GM18907 (cell line): Measurements from ENCODE around the gene WIZ.
"Not testable (repeated sequence)": the region's sequence is repeated elsewhere in the genome, so short reads cannot be mapped to it uniquely, and the experiment has no call there.

Experiments used
- ATAC-seq: cut with Tn5 transposase; IDR thresholded peaks from one replicate; pipeline ENCODE4 v1.9.1; 2021; ENCODE audit warnings: mild to moderate bottlenecking, moderate library complexity; ENCODE audit not compliant: unreplicated experiment

Gene WIZ

DNA sequence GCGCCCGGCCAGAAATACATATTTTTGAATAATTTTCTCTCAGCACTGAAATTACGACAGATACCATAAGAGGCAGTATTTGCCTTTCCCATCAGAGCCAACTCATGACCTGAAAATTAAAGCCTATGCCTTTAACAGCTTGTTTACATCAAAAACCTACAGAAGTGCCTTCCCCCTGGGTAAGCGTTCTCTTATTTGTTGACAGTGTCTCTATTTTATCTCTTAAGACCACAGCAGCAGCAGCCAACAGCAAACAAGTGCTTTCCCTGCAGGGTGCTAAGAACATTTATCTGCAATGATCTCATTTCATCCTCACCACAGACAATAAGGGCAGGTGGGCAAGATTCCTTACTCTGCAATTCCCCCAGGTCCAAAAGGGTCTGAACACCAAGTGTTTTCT is 36.9 kb downstream of the WIZ start:
- no peak for ATAC-seq

- ATAC-seq: not testable (repeated sequence)
Measured at GRCh38 chr19:15411351-15411750, 38.4 kb downstream of the WIZ start.

DNA sequence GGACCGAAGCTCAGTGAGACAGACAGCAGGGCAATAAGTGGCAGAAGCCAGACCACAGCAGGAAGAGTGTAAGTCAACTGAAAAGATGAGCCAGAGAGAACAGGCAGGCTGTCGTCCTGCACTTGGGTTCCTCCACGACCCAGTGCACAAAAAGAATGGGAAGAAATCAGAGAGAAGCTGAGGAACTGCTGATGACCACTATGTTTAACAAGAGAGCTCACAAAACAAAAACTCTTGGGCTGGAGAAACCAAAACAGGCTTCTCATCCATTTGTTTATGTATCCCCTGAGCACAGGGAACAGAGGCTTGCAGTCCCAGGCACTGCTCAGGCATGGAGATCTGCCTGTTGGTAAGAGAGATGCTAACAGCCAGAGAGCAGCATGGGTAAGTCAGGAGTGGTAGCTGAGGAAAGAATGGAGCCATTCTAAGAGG is 45.0 kb downstream of the WIZ start:
- ATAC-seq: no peak

- ATAC-seq: no peak
Measured at GRCh38 chr19:15404097-15404779, 45.5 kb downstream of the WIZ start.

GRCh38 chr19:15403151-15403531 is 46.6 kb downstream of the WIZ start:
- no peak for ATAC-seq

DNA sequence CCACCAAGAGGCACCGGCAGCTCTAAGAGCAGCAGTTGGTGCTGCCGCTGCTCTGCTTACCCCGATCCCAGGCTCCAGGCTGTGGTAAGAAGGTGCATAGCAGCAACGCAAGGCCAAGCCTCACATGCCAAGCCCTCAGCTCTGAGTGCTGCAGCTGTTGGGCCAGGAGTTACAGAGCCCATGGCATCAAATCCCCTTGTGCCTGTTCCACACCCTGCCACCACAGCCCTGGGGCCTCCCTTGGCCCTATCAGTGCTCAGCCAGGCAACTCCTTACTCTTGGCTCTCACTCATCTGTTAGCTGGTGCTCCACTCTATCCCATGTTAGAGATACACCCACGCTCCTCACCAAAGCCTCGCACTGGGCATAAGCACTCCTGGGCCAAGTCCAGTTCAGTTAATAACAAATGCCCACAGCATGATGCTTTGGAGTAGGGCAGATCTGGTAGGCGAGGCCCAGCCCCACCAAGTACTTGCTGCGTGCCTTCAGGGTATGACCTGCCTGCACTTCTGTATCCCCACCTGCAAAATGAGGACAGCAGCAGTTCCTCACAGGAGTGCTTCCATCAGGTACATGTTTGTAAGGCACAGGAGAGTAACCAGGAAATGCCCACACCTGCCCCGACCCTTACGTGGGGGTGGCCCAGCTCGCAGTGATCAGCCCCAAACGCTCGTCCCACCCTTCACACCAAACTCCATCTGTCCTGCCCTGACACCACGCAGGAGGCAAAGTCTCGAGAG is 47.2 kb downstream of the WIZ start:
- ATAC-seq: no peak

DNA sequence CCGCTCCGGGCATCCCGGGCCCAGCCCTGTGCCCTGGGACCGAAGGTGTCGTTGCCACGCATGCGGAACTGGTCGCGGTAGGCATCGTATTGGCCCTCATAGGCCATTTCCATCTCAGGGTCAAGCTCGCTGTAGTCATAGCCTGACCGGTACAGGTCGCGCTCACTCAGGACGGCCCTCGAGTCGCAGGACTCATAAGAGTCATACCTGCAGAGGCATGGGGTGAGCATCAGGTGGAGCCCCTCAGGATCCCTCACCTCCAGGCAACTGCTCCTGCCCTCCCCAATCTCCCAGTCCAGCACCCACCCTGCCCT is 48.4 kb downstream of the WIZ start:
- ATAC-seq: no peak

DNA sequence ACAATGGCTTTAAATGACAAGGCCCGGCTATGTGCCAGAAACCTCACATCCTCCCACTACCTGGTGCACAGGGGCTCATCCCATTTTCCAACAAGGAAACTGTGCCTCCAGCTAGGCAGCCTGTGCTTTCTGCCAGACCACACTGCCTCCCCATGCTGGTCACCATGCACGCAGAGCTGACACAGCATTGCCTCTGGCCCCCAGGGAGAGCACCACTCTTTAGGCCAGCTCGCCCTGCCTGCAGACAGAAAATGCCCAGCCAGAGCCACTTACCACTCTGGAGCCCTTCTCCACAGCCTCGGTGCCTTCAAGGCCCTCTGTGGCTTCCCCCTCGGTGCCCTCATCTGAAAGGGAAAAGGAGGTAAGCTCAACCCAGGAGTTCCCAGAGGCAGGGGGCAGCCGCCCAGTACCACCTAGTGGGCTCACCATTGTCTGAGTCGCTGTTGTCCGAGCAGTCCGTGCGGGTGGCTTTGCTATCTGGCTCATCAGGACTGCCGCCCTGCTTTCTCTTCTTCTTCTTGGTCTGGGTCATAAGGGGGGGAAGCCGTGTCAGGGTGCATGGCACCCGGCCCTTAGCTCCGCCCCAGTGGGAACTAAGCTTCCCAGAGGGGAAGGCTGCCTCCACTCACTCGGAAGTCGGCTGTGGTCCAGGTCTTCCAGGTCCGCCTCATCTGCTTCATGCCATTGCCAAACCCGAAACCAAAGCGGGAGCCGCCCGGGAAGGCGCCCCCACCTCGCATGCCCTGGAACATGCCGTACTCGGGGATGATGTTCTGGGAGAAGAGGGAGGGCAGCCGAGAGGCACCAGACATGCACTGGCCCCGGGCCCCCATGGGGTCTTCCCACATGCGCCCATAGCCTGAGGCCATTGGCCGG is 49.0 kb downstream of the WIZ start:
- no peak for ATAC-seq

GRCh38 chr19:15399635-15400034 is 50.1 kb downstream of the WIZ start:
- no peak for ATAC-seq

- no peak for ATAC-seq
Measured at GRCh38 chr19:15399234-15399515, 50.6 kb downstream of the WIZ start.

- no peak for ATAC-seq
Measured at GRCh38 chr19:15398501-15399233, 51.1 kb downstream of the WIZ start.

DNA sequence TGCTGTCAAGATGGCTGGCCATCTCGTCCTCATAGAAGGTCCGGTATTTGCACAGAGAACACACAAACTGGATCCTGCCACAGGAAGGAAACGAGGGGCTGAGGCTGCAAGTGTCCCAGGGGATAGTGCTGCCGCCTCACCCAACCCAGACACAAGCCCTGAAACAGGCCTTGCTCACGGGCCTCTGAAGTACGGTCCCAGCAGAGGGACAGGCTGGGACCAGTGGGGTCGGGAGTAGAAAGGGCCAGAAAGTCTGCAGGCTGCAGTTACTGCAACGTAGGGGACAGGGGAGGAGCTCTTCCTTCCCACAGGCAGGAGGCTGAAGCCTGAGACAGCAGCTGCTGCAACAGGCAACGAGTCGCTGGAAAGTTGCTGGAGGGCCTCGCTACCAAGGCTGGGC is 52.0 kb downstream of the WIZ start:
- ATAC-seq: no peak

DNA sequence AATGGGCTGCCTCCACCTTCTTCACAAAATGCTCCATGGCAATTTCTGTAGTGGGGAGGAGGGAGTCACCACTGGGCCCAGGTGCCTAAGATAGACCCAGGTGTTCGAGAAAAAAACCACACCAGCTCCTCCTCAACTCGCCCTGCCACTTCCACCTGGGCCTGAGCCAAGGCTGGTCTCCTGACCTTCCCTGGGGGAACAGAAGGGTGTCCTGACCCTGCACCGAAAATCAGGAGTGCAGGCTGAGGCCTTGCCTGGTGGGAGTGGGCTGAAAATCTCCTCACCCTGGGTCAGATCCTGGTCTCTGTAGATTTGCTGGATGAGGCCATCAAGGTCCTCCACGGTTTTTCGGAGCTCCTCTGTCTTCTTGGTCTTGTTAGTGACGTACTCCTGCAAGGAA is 52.5 kb downstream of the WIZ start:
- no peak for ATAC-seq

- no peak for ATAC-seq
Measured at GRCh38 chr19:15396436-15396835, 53.3 kb downstream of the WIZ start.

- ATAC-seq: not testable (repeated sequence)
Measured at GRCh38 chr19:15395251-15395650, 54.5 kb downstream of the WIZ start.

GRCh38 chr19:15394426-15394825 is 55.3 kb downstream of the WIZ start:
- no peak for ATAC-seq

DNA sequence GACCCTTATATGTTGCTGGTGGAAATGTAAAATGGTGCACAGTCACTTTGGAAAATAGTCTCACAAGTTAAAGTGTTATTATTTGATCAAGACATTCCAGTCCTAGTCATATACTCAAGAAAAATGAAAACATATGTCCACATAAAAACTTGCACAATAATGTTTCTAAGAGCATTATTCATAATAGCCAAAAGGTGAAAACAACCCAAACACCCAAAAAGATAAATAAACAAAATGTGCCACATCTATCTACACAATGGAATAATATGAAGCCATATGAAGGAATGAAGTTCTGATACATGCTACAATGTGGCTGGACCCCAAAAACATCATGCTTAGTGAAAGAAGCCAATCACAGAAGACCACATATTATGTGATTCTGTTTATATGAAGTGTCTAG is 55.8 kb downstream of the WIZ start:
- ATAC-seq: no peak

GRCh38 chr19:15390814-15391213 is 58.9 kb downstream of the WIZ start:
- ATAC-seq: no peak

DNA sequence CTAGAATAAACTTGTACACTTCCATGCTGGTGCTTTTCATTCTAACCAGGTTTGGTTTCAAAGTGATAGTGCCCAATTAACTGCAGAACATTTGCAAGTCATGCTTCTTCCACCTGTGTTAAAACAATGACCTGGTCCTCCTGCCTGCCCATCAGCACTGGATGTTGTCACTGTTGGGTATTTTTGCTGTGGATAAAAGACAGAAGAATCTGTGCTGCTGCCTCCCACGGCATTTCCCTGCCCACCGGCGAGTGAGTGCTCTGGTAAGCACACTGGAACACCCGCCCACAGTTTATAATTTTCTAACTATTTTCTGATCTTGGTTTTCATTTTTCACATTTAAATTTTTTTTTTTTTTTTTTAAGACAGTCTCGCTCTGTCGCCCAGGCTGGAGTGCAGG is 67.9 kb downstream of the WIZ start:
- ATAC-seq: no peak

- no peak for ATAC-seq
Measured at GRCh38 chr19:15381429-15381828, 68.3 kb downstream of the WIZ start.

DNA sequence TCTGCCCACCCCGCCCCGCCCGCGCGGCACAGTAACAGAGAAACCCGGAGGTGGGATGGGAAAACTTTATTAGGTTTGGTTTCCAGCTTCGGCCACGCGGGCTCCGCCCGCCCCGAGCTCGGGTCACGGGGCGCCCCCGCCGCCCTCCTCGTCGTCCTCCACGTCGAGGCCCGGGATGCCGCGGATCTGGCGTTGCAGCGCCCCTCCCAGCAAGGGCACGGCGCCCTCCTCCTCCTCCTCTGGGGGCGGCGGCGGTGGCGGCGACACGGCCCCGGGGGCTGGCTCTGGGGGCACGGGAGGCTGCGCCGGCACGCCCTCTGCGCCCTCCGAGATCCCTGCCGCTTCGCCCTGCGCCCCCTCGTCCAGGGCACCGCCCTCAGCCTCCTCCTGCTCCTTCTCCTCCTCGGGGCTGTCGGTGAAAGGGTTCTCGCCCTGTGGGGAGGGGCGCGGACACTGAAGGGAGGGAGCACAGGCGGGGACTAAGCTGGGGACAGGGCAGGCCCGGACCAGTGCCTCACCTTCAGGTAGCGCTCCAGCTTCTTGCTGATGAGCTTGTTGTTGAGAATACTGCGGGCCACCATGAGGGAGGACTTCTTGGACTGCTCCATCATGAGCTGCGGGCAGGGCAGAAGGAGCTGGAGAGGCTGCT is 69.6 kb downstream of the WIZ start:
- peak; percentile 34 for ATAC-seq
